Neural progenitor cell (in vitro differentiated cells): ENCODE results near the gene RELL1. TPM values are rescaled to one million over a fixed set of nuclear protein-coding genes. Genes with fewer than 3 reads are reported as not detected.

Experiments used
- DNase-seq: peaks from one replicate; pipeline ENCODE4 v3.0.0-alpha.2; 2016; ENCODE audit warnings: low spot score
- H2AFZ ChIP-seq: fragments of 200-600 bp; sonication (generic); replicated peaks from 2 replicates; pipeline ENCODE4 v1.6.1; 2016; ENCODE audit warnings: antibody characterized with exemption
- H3F3A ChIP-seq: fragments of 200-600 bp; sonication (generic); 2 replicates; pipeline ENCODE4 v1.6.1; 2016; ENCODE audit warnings: antibody characterized with exemption, low read depth
- H3K27ac ChIP-seq: fragments of 200-600 bp; sonication (generic); 2 replicates; pipeline ENCODE4 v1.5.1; 2016; ENCODE audit warnings: mild to moderate bottlenecking
- H3K27me3 ChIP-seq: fragments of 200-600 bp; sonication (generic); 2 replicates; pipeline ENCODE4 v1.6.1; 2016; ENCODE audit warnings: mild to moderate bottlenecking, moderate library complexity
- H3K36me3 ChIP-seq: fragments of 200-600 bp; sonication (generic); 2 replicates; pipeline ENCODE4 v1.5.1; 2016
- H3K4me1 ChIP-seq: fragments of 200-600 bp; sonication (generic); 2 replicates; pipeline ENCODE4 v1.6.1; 2016; ENCODE audit warnings: mixed run types
- H3K4me2 ChIP-seq: fragments of 200-600 bp; sonication (generic); 2 replicates; pipeline ENCODE4 v1.6.1; 2016
- H3K4me3 ChIP-seq: fragments of 200-600 bp; sonication (generic); 2 replicates; pipeline ENCODE4 v1.5.1; 2016
- H3K79me2 ChIP-seq: fragments of 200-600 bp; sonication (generic); 2 replicates; pipeline ENCODE4 v1.6.1; 2016; ENCODE audit warnings: low read depth
- H3K9ac ChIP-seq: fragments of 200-600 bp; sonication (generic); 2 replicates; pipeline ENCODE4 v1.6.1; 2016
- H3K9me3 ChIP-seq: fragments of 200-600 bp; sonication (generic); 2 replicates; pipeline ENCODE4 v1.5.1; 2016; ENCODE audit warnings: low read depth
- H4K20me1 ChIP-seq: fragments of 200-600 bp; sonication (generic); 2 replicates; pipeline ENCODE4 v1.6.1; 2016; ENCODE audit warnings: low read depth
- H3K27ac Mint-ChIP-seq: 3 replicates; pipeline ENCODE4 v1.8.0; 2021; ENCODE audit warnings: mixed read lengths
- H3K27me3 Mint-ChIP-seq: 2 replicates; pipeline ENCODE4 v1.8.0; 2022; ENCODE audit warnings: low read depth, mild to moderate bottlenecking, inconsistent platforms, moderate library complexity, mixed read lengths; ENCODE audit not compliant: insufficient read depth
- H3K36me3 Mint-ChIP-seq: 3 replicates; pipeline ENCODE4 v1.8.0; 2021; ENCODE audit warnings: mixed read lengths
- H3K4me1 Mint-ChIP-seq: 3 replicates; pipeline ENCODE4 v1.8.0; 2021; ENCODE audit warnings: mixed read lengths
- H3K4me3 Mint-ChIP-seq: 3 replicates; pipeline ENCODE4 v1.8.0; 2021; ENCODE audit warnings: mild to moderate bottlenecking, moderate library complexity, mixed read lengths
- H3K9me3 Mint-ChIP-seq: 3 replicates; pipeline ENCODE4 v1.8.0; 2020; ENCODE audit warnings: mixed read lengths
- CTCF ChIP-seq: fragments of 200-600 bp; sonication (generic); IDR thresholded peaks from 2 replicates; pipeline ENCODE4 v1.5.1; 2017; ENCODE audit warnings: antibody characterized with exemption, mild to moderate bottlenecking
- EZH2 ChIP-seq: fragments of 200-600 bp; sonication (generic); IDR thresholded peaks from 2 replicates; pipeline ENCODE4 v1.6.1; 2017; ENCODE audit warnings: antibody characterized with exemption, mild to moderate bottlenecking, moderate library complexity
- EZH2phosphoT487 ChIP-seq: fragments of 200-600 bp; sonication (generic); IDR thresholded peaks from 2 replicates; pipeline ENCODE4 v1.6.1; 2017; ENCODE audit warnings: antibody characterized with exemption
- total RNA-seq: library from RNA; depleted of rRNA; stranded (reverse); fragments of >200 nt; gene quantifications from 2 replicates; pipeline ENCODE4 v1.2.3, GENCODE V29; 2015; ENCODE audit warnings: low replicate concordance

The RELL1 gene
- total RNA-seq, 1 donor from 2014 or later, result 12.1 TPM

GRCh38 chr4:37699868-37700481 is 13.8 kb upstream of the RELL1 start:
- H4K20me1 ChIP-seq, result no peaks in the 10 kb centered on the region
- H3K27ac ChIP-seq, result no peak overlapping the region
- no peaks in the 10 kb centered on the region for H3K9me3 ChIP-seq
- TF ChIP-seq EZH2 (no peak), CTCF (no peak), EZH2phosphoT487 (no peak)
- Mint-ChIP-seq H3K4me3 (no peak overlapping the region), H3K27ac (no peak overlapping the region), H3K36me3 (no peaks in the 10 kb centered on the region), H3K4me1 (peaks cover 5% of the 10 kb centered on the region), H3K9me3 (peaks cover 5% of the 10 kb centered on the region), H3K27me3 (peaks cover 2% of the 10 kb centered on the region)
- no peaks in the 10 kb centered on the region for H3F3A ChIP-seq
- DNase-seq, result no peak
- no peak overlapping the region for H3K4me2 ChIP-seq
- H2AFZ ChIP-seq, result no peak overlapping the region
- H3K27me3 ChIP-seq, result no peaks in the 10 kb centered on the region
- H3K4me1 ChIP-seq, result no peaks in the 10 kb centered on the region
- no peak overlapping the region for H3K9ac ChIP-seq
- H3K4me3 ChIP-seq, result no peak overlapping the region
- no peaks in the 10 kb centered on the region for H3K36me3 ChIP-seq
- H3K79me2 ChIP-seq, result no peaks in the 10 kb centered on the region

GRCh38 chr4:37697566-37697965 is 11.4 kb upstream of the RELL1 start:
- no peaks in the 10 kb centered on the region for H3K79me2 ChIP-seq
- no peaks in the 10 kb centered on the region for H4K20me1 ChIP-seq
- no peak overlapping the region for H3K27ac ChIP-seq
- H3K4me2 ChIP-seq, result no peak overlapping the region
- Mint-ChIP-seq H3K4me1 (peaks cover 5% of the 10 kb centered on the region), H3K27me3 (peaks cover 2% of the 10 kb centered on the region), H3K4me3 (no peak overlapping the region), H3K9me3 (peaks cover 7% of the 10 kb centered on the region), H3K27ac (no peak overlapping the region), H3K36me3 (no peaks in the 10 kb centered on the region)
- H3K27me3 ChIP-seq, result no peaks in the 10 kb centered on the region
- no peaks in the 10 kb centered on the region for H3K36me3 ChIP-seq
- no peaks in the 10 kb centered on the region for H3K9me3 ChIP-seq
- H3K4me1 ChIP-seq, result no peaks in the 10 kb centered on the region
- no peak for TF ChIP-seq EZH2phosphoT487
- TF ChIP-seq CTCF, result no peak
- no peak overlapping the region for H2AFZ ChIP-seq
- no peaks in the 10 kb centered on the region for H3F3A ChIP-seq
- H3K4me3 ChIP-seq, result no peak overlapping the region
- DNase-seq, result no peak
- H3K9ac ChIP-seq, result no peak overlapping the region

- Histone ChIP-seq H2AFZ (no peak overlapping the region), H3K36me3 (no peaks in the 10 kb centered on the region), H3K27me3 (no peaks in the 10 kb centered on the region), H3K9me3 (no peaks in the 10 kb centered on the region), H3K4me1 (peaks cover 4% of the 10 kb centered on the region), H4K20me1 (no peaks in the 10 kb centered on the region), H3K4me2 (no peak overlapping the region), H3K79me2 (no peaks in the 10 kb centered on the region), H3F3A (no peaks in the 10 kb centered on the region), H3K4me3 (no peak overlapping the region), H3K9ac (no peak overlapping the region), H3K27ac (no peak overlapping the region)
- no peak for TF ChIP-seq EZH2phosphoT487
- TF ChIP-seq CTCF, result no peak
- TF ChIP-seq EZH2, result no peak
- Mint-ChIP-seq H3K36me3 (no peaks in the 10 kb centered on the region), H3K27ac (no peak overlapping the region), H3K4me1 (peaks cover 7% of the 10 kb centered on the region), H3K4me3 (no peak overlapping the region), H3K9me3 (peaks cover 6% of the 10 kb centered on the region), H3K27me3 (peaks cover 4% of the 10 kb centered on the region)
- no peak for DNase-seq
Measured at GRCh38 chr4:37693450-37694190, 7.4 kb upstream of the RELL1 start.
